Endothelial cell of umbilical vein (primary cell): Measurements from ENCODE around the gene PTRH1.

Source experiments
- CTCF ChIP-seq, 2 donors: IDR thresholded peaks; 1 replicate in 1 of 2; 2 replicates in 1 of 2; pipeline ENCODE4 v1.5.1; 2011; ENCODE audit warnings: low read length in 2 of 2, mild to moderate bottlenecking in 2 of 2, moderate library complexity in 2 of 2, control low read depth in 1 of 2, inconsistent platforms in 1 of 2, low read depth in 1 of 2; ENCODE audit not compliant: insufficient read depth in 1 of 2; ENCODE audit errors: extremely low read depth in 1 of 2
- MYC ChIP-seq: IDR thresholded peaks from one replicate; pipeline ENCODE4 v1.6.1; 2011; ENCODE audit warnings: mild to moderate bottlenecking, low read depth, low read length
- POLR2AphosphoS5 ChIP-seq: IDR thresholded peaks from 2 replicates; pipeline ENCODE4 v1.6.1; 2012; ENCODE audit warnings: low read depth, mild to moderate bottlenecking, control low read depth, low read length, moderate library complexity; ENCODE audit not compliant: insufficient read depth

GRCh38 chr9:127684576-127684975, 30.9 kb downstream of the PTRH1 start:
- TF ChIP-seq POLR2AphosphoS5, result no peak
- no peak for TF ChIP-seq MYC
- no peak for TF ChIP-seq CTCF (IDR thresholded peaks at IDR 0.05; ENCODE audit: extremely low read depth in 1 of 2, insufficient read depth in 1 of 2, low read depth in 1 of 2, low read length in 2 of 2)
